Gastrocnemius medialis (tissue), 4 donors: ENCODE measurements around the gene ZDHHC4. TPM values are rescaled to one million over a fixed set of nuclear protein-coding genes. Genes with fewer than 3 reads are reported as not detected.

Experiments used
- ATAC-seq, 2 donors: fragments of 150-250 bp; one replicate each; pipeline ENCODE4 v1.9.1; 2016
- DNase-seq, 2 donors: peaks; one replicate each; pipeline ENCODE4 v3.0.0-alpha.2; 2019
- H3K27ac ChIP-seq, 4 donors: fragments of 200-600 bp; sonication (generic); 1 replicate in 1 of 4; 2 replicates in 3 of 4; pipeline ENCODE4 v1.5.1; 2016 to 2018; ENCODE audit warnings: mild to moderate bottlenecking in 2 of 4, moderate library complexity in 1 of 4
- H3K27me3 ChIP-seq, 3 donors: fragments of 200-600 bp; sonication (generic) in 2 of 3; 1 replicate in 1 of 3; 2 replicates in 2 of 3; pipeline versions ENCODE4 v1.5.1 to v1.6.0; 2016 to 2019; ENCODE audit warnings: mild to moderate bottlenecking in 1 of 3, moderate library complexity in 1 of 3
- H3K36me3 ChIP-seq, 2 donors: fragments of 200-600 bp; sonication (generic) in 1 of 2; one replicate each; pipeline ENCODE4 v1.5.1; 2017 to 2018
- H3K4me1 ChIP-seq, 2 donors: fragments of 200-600 bp; sonication (generic) in 1 of 2; one replicate each; pipeline ENCODE4 v1.5.1; 2016 to 2017; ENCODE audit warnings: mild to moderate bottlenecking in 2 of 2
- H3K4me3 ChIP-seq, 4 donors: fragments of 200-600 bp; sonication (generic) in 3 of 4; 1 replicate in 1 of 4; 2 replicates in 3 of 4; pipeline ENCODE4 v1.5.1; 2016 to 2019; ENCODE audit warnings: mild to moderate bottlenecking in 2 of 4
- H3K9me3 ChIP-seq, 3 donors: fragments of 200-600 bp; sonication (generic) in 2 of 3; 1 replicate in 1 of 3; 2 replicates in 2 of 3; pipeline ENCODE4 v1.5.1; 2016 to 2019
- CTCF ChIP-seq, 5 experiments: fragments of 450-650 bp in 3 of 5; fragments of 200-600 bp in 2 of 5; sonication (generic) in 2 of 5; IDR thresholded peaks in 4 of 5; conservative IDR thresholded peaks in 1 of 5; 1 replicate in 4 of 5; 2 replicates in 1 of 5; pipeline ENCODE4 v1.5.1; 2016 to 2019; ENCODE audit warnings: antibody characterized with exemption in 5 of 5, mild to moderate bottlenecking in 3 of 5, moderate library complexity in 3 of 5
- POLR2A ChIP-seq, 2 donors: fragments of 450-650 bp; IDR thresholded peaks; one replicate each; pipeline ENCODE4 v1.6.1; 2017; ENCODE audit warnings: antibody characterized with exemption in 2 of 2, mild to moderate bottlenecking in 2 of 2, moderate library complexity in 2 of 2
- in situ Hi-C, 4 donors: fragments of 200-750 bp; cut with MboI; loops; one replicate each; pipeline versions ENCODE4 v1.15.0 to v1.8.0; 2017; ENCODE audit warnings: low sequenced_read_pairs in 4 of 4
- intact Hi-C: fragments of 100-400 bp; cut with DNase I; formaldehyde crosslinking; loops from one replicate; pipeline ENCODE4 v1.15.1; 2023; ENCODE audit warnings: low total_unique reads
- total RNA-seq, 4 donors: library from RNA; depleted of rRNA; stranded (reverse); fragments of >200 nt; gene quantifications; one replicate each; pipeline versions ENCODE4 v1.1.0 to v1.2.3, GENCODE V29; 2016

The ZDHHC4 gene
- total RNA-seq, 4 donors from 2014 or later: 52.7 to 88.6 (median 70.5) TPM

- no peaks in the 10 kb centered on the region for H3K9me3 ChIP-seq
- in situ Hi-C loops (no loop called here), intact Hi-C loops (no loop called here)
- TF ChIP-seq CTCF (IDR thresholded peaks at IDR 0.05 in 4 of 5, conservative IDR thresholded peaks at IDR 0.05 in 1 of 5) (no peak), POLR2A (IDR thresholded peaks at IDR 0.05) (no peak)
- H3K27ac ChIP-seq: no peak overlapping the region
- DNase-seq (no peak), ATAC-seq (no peak)
- H3K27me3 ChIP-seq: no peaks in the 10 kb centered on the region
- no peaks in the 10 kb centered on the region for H3K36me3 ChIP-seq
- H3K4me3 ChIP-seq: no peak overlapping the region
- no peaks in the 10 kb centered on the region for H3K4me1 ChIP-seq
Measured at GRCh38 chr7:6559896-6560295, 17.4 kb upstream of the ZDHHC4 start.

DNA sequence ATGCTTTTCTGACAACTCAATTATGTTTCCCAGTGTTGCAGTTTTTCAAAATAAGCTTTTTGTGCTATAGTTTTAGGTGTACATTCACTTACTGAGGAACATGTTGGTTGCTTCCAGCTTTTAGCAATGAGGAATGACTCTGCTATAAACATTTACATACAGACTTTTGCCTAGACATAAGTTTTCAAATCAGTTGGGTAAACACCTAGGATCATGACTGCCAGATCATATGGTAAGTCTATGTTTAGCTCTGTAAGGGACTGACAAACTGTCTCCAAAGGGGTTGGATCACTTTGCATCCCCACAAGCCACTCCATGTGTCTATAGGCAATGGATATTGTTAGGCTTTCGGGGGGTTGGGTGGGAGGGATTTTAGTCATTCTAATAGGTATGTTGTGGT, 15.1 kb upstream of the ZDHHC4 start:
- ATAC-seq (no peak), DNase-seq (no peak)
- no peaks in the 10 kb centered on the region for H3K27me3 ChIP-seq
- H3K36me3 ChIP-seq: no peaks in the 10 kb centered on the region
- TF ChIP-seq CTCF (IDR thresholded peaks at IDR 0.05 in 4 of 5, conservative IDR thresholded peaks at IDR 0.05 in 1 of 5) (no peak), POLR2A (IDR thresholded peaks at IDR 0.05) (no peak)
- intact Hi-C loops: no loop called here
- no peak overlapping the region for H3K4me3 ChIP-seq
- H3K27ac ChIP-seq: no peak overlapping the region
- H3K9me3 ChIP-seq: no peaks in the 10 kb centered on the region
- in situ Hi-C loops: no loop called here
- no peaks in the 10 kb centered on the region for H3K4me1 ChIP-seq

DNA sequence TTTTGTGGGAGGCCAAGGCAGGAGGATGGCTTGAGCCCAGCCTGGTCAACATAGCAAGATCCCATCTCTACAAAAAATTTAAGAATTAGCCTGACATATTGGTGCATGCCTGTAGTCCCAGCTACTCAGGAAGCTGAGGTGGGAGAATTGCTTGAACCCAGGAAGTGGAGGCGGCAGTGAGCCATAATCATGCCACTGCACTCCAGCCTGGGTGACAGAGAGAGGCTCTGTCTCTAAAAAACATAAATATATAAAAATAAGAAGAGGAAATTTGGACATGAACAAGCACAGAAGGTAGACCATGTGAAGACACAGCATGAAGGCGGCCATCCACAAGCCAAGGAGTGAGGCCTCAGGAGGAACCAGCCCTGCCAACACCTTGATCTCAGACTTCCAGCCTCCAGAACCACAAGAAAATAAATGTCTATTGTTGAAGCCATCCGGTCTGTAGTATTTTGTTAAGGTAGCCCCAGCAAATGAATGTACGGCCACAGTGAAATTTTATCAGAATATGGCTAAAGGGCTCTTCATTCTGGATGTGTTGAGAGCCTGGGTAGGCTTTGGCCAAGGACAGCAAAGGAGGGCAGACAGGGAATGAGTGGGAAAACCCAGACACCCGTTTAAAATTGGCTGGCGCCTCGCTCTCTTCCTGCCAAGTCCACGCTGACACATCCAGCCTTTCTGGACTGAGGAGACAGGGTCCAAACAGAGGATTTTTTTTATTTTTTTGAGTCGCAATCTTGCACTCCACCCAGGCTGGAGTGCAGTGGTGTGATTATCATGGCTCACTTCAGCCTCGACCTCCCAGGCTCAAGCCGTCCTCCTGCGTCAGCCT, 13.1 kb upstream of the ZDHHC4 start:
- in situ Hi-C loops: no loop called here
- ATAC-seq (no peak), DNase-seq (no peak)
- no peak overlapping the region for H3K27ac ChIP-seq
- no peaks in the 10 kb centered on the region for H3K27me3 ChIP-seq
- H3K36me3 ChIP-seq: no peaks in the 10 kb centered on the region
- H3K4me1 ChIP-seq: no peaks in the 10 kb centered on the region
- no peak overlapping the region for H3K4me3 ChIP-seq
- H3K9me3 ChIP-seq: no peaks in the 10 kb centered on the region
- TF ChIP-seq CTCF (IDR thresholded peaks at IDR 0.05 in 4 of 5, conservative IDR thresholded peaks at IDR 0.05 in 1 of 5) (no peak), POLR2A (IDR thresholded peaks at IDR 0.05) (no peak)
- intact Hi-C loops: no loop called here

- no peaks in the 10 kb centered on the region for H3K9me3 ChIP-seq
- in situ Hi-C loops: no loop called here
- intact Hi-C loops: no loop called here
- H3K27me3 ChIP-seq: no peaks in the 10 kb centered on the region
- H3K27ac ChIP-seq: no peak overlapping the region
- H3K36me3 ChIP-seq: no peaks in the 10 kb centered on the region
- ATAC-seq (no peak), DNase-seq (no peak)
- H3K4me3 ChIP-seq: no peak overlapping the region
- H3K4me1 ChIP-seq: no peaks in the 10 kb centered on the region
- no peak for TF ChIP-seq CTCF (IDR thresholded peaks at IDR 0.05 in 4 of 5, conservative IDR thresholded peaks at IDR 0.05 in 1 of 5)
Measured at GRCh38 chr7:6565655-6566054, 11.6 kb upstream of the ZDHHC4 start.

DNA sequence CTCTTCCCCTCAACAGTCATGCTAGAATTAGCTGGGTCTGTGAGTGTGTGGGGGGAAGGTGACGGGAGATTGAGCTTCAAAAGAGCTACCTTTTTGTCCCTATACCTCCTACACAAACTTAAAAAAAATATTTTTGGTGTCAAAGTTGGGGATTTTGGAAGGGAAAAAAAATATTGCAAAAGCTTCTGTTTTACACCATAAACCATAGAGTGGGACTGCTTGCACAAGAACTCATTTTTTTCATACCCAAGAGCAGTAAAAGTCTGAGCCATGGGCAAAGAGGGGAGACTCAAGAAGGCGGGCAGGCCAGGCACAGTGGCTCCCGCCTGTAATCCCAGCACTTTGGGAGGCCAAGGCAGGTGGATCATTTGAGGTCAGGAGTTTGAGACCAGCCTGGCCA, 9.4 kb upstream of the ZDHHC4 start:
- Histone ChIP-seq H3K4me3 (no peak overlapping the region), H3K27ac (no peak overlapping the region), H3K9me3 (no peaks in the 10 kb centered on the region), H3K36me3 (no peaks in the 10 kb centered on the region), H3K27me3 (no peaks in the 10 kb centered on the region), H3K4me1 (no peaks in the 10 kb centered on the region)
- no peak for TF ChIP-seq CTCF (IDR thresholded peaks at IDR 0.05 in 4 of 5, conservative IDR thresholded peaks at IDR 0.05 in 1 of 5)
- no peak for TF ChIP-seq POLR2A (IDR thresholded peaks at IDR 0.05)
- in situ Hi-C loops (no loop called here), intact Hi-C loops (no loop called here)
- DNase-seq (no peak), ATAC-seq (no peak)
